Measurements from ENCODE around the gene HIVEP3.
A peak's percentile ranks its signal among the peaks of the same experiment; 100 is the strongest.

HIVEP3 gene

GRCh38 chr1:41486371-41487125 is 432.2 kb downstream of the HIVEP3 start:
- no peak for TF ChIP-seq GATA1 (IDR thresholded peaks at IDR 0.05; ENCODE audit: low read depth, low read length)
- TF ChIP-seq POLR2A (IDR thresholded peaks at IDR 0.05; ENCODE audit: low read length), result no peak
- no peak for DNase-seq

DNA sequence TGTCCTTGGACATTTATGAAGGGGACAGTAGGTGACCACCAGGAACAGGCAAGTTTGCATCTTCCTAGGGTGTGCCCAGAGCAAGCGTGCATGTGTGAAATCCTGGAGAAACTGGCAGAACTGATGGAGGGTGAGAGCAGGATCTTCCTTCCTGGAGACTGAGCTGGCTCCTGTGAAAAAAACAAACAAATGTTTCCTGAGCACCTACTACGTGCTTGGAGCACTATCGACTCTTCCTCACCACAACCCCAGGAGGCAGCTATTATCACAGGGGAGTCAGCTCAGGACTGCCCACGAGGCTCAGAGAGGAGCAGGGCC is 432.7 kb downstream of the HIVEP3 start:
- TF ChIP-seq POLR2A (IDR thresholded peaks at IDR 0.05; ENCODE audit: low read length) (no peak), GATA1 (IDR thresholded peaks at IDR 0.05; ENCODE audit: low read depth, low read length) (no peak)
- no peak for DNase-seq

GRCh38 chr1:41485605-41486004 is 433.1 kb downstream of the HIVEP3 start:
- peak in 1 of 2 experiments; percentile 10 for DNase-seq
- TF ChIP-seq GATA1 (IDR thresholded peaks at IDR 0.05; ENCODE audit: low read depth, low read length), result no peak
- no peak for TF ChIP-seq POLR2A (IDR thresholded peaks at IDR 0.05; ENCODE audit: low read length)

DNA sequence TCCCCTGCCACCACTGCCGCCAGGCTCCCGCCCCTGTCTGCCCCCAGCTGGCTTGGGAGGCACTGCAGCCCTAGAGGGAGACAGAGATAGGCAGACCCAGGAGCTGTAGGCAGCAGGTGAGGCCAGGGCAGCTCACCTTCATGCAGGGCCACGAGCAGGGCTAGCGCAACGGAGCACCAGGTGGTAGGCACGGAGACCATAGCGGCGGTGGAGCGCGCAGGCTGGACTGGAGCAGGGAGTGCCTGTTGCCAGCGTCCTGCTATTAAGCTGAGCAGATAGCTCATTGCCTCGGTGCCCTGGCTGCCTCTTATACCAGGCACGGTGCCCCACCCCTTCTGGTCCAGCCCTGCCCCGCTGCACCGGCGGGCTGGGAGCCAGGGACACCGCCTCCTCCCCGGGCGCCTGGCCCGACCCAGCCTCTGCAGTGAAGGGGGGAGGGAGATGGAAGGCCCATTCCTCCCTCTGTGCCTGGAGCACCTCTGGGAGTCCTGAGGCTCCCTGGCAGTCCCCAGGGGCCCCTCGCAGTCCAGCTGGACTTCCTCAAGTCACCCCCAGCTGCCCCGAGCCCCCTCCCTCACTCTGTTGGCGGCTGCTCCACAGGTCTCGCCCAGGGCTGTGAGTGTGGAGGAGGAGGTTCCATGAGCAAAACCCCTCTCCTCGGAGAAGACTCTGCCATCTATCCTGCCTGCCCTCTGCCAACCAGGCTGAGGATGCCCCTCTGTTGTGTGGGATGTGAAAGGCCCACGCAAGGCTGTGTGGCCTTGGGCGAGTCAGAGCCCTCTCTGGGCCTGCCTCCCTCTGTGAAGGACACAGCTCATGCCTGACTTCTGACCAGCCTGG is 434.1 kb downstream of the HIVEP3 start, which contains the start of gene EDN2:
EDN2 (minus strand) TSS at position 282 of the 840 bp plus-strand sequence; CDS start at position 200, 82 bp downstream.
- DNase-seq, result no peak
- no peak for TF ChIP-seq GATA1 (IDR thresholded peaks at IDR 0.05; ENCODE audit: low read depth, low read length)
- TF ChIP-seq POLR2A (IDR thresholded peaks at IDR 0.05; ENCODE audit: low read length), result no peak

DNA sequence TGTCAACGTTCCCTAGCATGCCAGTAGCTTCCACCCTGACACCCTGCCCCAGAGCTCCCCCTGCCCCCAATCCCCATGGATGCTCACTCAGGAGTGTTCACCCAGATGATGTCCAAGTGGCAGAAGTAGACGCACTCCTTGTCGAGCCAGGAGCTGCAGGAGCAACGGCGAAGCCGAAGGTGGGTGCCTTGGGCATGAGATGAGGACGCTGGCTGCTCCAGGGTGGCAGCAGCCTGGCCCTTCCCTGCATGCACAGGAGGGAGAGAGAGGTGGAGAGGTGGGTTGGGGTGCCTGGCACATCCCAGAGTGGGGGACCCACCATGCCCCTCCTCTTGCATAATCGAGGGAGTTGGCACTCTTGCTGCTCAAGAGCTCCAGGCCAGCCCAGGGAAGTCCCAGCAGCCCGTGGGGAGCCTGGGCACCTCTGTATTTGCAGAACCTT is 434.7 kb downstream of the HIVEP3 start:
- no peak for TF ChIP-seq GATA1 (IDR thresholded peaks at IDR 0.05; ENCODE audit: low read depth, low read length)
- TF ChIP-seq POLR2A (IDR thresholded peaks at IDR 0.05; ENCODE audit: low read length), result no peak
- no peak for DNase-seq

GRCh38 chr1:41483001-41483850 is 435.5 kb downstream of the HIVEP3 start:
- TF ChIP-seq GATA1 (IDR thresholded peaks at IDR 0.05; ENCODE audit: low read depth, low read length) (no peak), POLR2A (IDR thresholded peaks at IDR 0.05; ENCODE audit: low read length) (no peak)

GRCh38 chr1:41482001-41482765 is 436.5 kb downstream of the HIVEP3 start:
- TF ChIP-seq POLR2A (IDR thresholded peaks at IDR 0.05; ENCODE audit: low read length), result no peak
- no peak for TF ChIP-seq GATA1 (IDR thresholded peaks at IDR 0.05; ENCODE audit: low read depth, low read length)
- no peak for DNase-seq

More at GRCh38 chr1:41483001-41483850, 435.5 kb downstream of the HIVEP3 start:
- no peak for DNase-seq

- DNase-seq, result no peak
- TF ChIP-seq POLR2A (IDR thresholded peaks at IDR 0.05; ENCODE audit: low read length), result no peak
Measured at GRCh38 chr1:41481109-41481775, 437.5 kb downstream of the HIVEP3 start.

- TF ChIP-seq POLR2A (IDR thresholded peaks at IDR 0.05; ENCODE audit: low read length), result no peak
- TF ChIP-seq GATA1 (IDR thresholded peaks at IDR 0.05; ENCODE audit: low read depth, low read length), result no peak
- no peak for DNase-seq
Measured at GRCh38 chr1:41480204-41481108, 438.3 kb downstream of the HIVEP3 start.

GRCh38 chr1:41479808-41480160 is 438.9 kb downstream of the HIVEP3 start:
- DNase-seq, result no peak
- TF ChIP-seq POLR2A (IDR thresholded peaks at IDR 0.05; ENCODE audit: low read length) (no peak), GATA1 (IDR thresholded peaks at IDR 0.05; ENCODE audit: low read depth, low read length) (no peak)

DNA sequence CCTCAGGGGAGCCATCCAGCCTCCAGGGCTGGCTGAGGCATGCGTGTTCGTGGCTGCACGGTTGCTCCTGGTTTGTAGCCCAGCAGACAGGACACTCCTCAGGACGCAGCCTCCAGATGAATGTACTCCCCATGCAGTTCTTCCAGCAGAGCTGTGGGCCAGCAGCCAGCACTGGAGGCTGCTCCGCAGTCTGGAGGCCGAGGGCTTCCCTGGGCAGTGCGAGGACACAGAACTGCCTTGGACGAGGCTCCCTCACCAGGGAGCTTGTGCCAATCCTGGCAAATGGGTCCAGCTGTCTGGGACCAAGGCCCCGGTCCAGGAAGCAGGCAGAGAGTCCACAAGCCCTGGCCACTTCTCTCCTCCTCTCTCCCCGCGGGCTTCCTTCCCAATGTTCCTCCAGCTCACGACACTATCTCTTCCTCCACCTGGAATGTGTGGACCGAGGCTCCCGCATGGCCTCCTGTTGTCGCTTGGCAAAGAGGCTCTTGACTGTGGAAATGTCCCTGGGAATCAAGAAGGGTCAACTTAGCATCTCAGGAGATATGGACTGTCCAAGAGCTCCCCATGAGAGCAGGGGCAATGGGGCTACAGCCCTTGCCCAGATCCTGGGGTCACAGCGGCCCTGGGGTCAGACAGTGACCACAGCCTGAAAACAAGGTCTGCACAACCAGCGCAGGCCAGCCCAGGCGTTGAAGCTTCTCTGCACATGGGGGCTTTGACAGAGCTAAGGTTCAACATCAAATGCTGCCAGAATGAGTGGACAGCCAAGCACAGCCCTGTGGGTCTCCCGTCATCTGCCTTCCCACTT is 439.5 kb downstream of the HIVEP3 start:
- no peak for DNase-seq
- TF ChIP-seq GATA1 (IDR thresholded peaks at IDR 0.05; ENCODE audit: low read depth, low read length) (no peak), POLR2A (IDR thresholded peaks at IDR 0.05; ENCODE audit: low read length) (no peak)

All from erythroblast (primary cell).